HG03354 (cell line): ENCODE data around the gene GATA5.

Experiments used
- ATAC-seq: cut with Tn5 transposase; IDR thresholded peaks from one replicate; pipeline ENCODE4 v1.9.1; 2021; ENCODE audit warnings: mild to moderate bottlenecking; ENCODE audit not compliant: unreplicated experiment, poor library complexity, severe bottlenecking

The GATA5 gene

GRCh38 chr20:62459488-62459887, 16.3 kb downstream of the GATA5 start:
- ATAC-seq, result no peak

- ATAC-seq, result no peak
Observed at GRCh38 chr20:62458275-62459251, 17.2 kb downstream of the GATA5 start.

- no peak for ATAC-seq
Observed at GRCh38 chr20:62457831-62458230, 18.0 kb downstream of the GATA5 start.

- no peak for ATAC-seq
Observed at GRCh38 chr20:62457098-62457497, 18.7 kb downstream of the GATA5 start.

- ATAC-seq, result no peak
Observed at GRCh38 chr20:62455929-62456328, 19.9 kb downstream of the GATA5 start.

- no peak for ATAC-seq
Observed at GRCh38 chr20:62454904-62455636, 20.7 kb downstream of the GATA5 start.

- ATAC-seq, result no peak
Observed at GRCh38 chr20:62453186-62453808, 22.5 kb downstream of the GATA5 start.

- ATAC-seq, result no peak
Observed at GRCh38 chr20:62452475-62453095, 23.2 kb downstream of the GATA5 start.

GRCh38 chr20:62451970-62452369, 23.8 kb downstream of the GATA5 start:
- no peak for ATAC-seq

- ATAC-seq, result no peak
Observed at GRCh38 chr20:62451156-62451767, 24.5 kb downstream of the GATA5 start.

GRCh38 chr20:62449951-62450691, 25.7 kb downstream of the GATA5 start:
- no peak for ATAC-seq

GRCh38 chr20:62448788-62449187, 27.0 kb downstream of the GATA5 start:
- no peak for ATAC-seq

GRCh38 chr20:62448038-62448437, 27.8 kb downstream of the GATA5 start:
- ATAC-seq, result no peak

- ATAC-seq, result no peak
Observed at GRCh38 chr20:62446888-62447869, 28.6 kb downstream of the GATA5 start.

GRCh38 chr20:62446481-62446880, 29.3 kb downstream of the GATA5 start:
- ATAC-seq, result no peak

- ATAC-seq, result no peak
Observed at GRCh38 chr20:62445553-62446340, 30.0 kb downstream of the GATA5 start.

- ATAC-seq, result no peak
Observed at GRCh38 chr20:62444286-62444685, 31.5 kb downstream of the GATA5 start.
